Stromal cell of bone marrow (primary cell): Measurements from ENCODE around the gene PNLIPRP1.

Experiments
- DNase-seq: peaks from one replicate; pipeline ENCODE4 v3.0.0-alpha.2; 2012; ENCODE audit warnings: low read depth

The PNLIPRP1 gene

DNA sequence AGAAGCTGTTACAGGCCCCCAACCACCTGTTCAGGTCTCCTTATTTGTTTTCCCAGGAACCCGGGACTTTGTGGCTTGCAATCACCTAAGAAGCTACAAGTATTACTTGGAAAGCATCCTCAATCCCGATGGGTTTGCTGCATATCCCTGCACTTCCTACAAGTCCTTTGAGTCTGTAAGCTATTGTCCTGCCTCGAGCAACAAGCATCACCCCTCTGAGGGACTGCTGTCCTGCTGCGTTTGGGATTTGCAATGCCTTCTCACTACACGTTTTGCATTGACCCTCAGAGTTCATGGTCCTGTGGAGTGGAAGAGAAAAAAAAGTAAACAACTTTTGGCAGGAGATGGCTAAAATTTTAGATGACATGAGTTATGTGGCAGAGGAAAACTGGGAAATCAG lies 9.2 kb downstream of the PNLIPRP1 start:
- no peak for DNase-seq

- no peak for DNase-seq
These were observed 12.1 kb downstream of the PNLIPRP1 start for GRCh38 chr10:116602648-116603400.

DNA sequence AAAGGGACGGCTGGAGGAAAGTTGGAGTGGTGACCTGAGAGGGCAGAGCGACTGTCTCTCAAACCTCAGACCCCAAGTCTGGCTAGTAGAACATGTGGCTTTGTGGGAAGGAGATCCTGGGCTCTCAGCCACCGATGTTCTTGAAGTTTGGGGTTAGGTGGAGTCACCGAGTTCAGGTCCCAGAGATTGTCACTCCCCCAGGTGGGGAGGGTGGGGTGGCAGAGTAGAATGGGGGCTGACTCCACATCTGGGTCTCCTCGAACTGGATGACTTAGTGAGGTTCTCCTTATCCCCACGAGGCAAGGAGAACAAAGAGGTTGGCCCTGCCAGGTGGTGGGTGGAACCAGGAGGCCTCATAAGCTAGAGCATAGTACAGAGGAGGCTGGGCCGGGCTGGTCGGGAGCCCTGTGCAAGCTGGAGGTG lies 15.3 kb downstream of the PNLIPRP1 start:
- no peak for DNase-seq

GRCh38 chr10:116607336-116607735 lies 16.6 kb downstream of the PNLIPRP1 start:
- DNase-seq, result no peak

- DNase-seq, result no peak
These were observed 18.2 kb downstream of the PNLIPRP1 start for GRCh38 chr10:116608686-116609594.

- DNase-seq, result no peak
These were observed 19.8 kb downstream of the PNLIPRP1 start for GRCh38 chr10:116610443-116611152.

DNA sequence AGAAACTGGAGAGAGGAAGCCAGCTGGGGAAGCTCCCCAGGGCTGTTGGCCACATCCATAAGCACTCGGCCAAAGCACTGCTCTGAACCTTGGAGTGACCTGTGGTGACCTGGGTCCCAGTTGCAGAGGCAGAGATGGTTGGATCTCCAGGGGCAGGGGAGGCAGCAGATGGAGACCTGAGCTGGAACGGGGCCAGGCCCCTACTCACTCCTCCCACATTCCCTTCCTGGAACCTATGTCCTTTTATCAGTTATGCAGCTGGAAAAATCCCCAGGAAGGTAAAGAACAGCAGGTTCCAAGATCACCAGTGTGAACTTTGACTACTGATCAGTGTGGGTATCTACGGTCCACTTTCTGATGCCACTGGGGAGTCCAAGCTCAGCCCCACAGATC lies 20.4 kb downstream of the PNLIPRP1 start:
- no peak for DNase-seq

GRCh38 chr10:116612107-116612769 lies 21.5 kb downstream of the PNLIPRP1 start:
- no peak for DNase-seq

DNA sequence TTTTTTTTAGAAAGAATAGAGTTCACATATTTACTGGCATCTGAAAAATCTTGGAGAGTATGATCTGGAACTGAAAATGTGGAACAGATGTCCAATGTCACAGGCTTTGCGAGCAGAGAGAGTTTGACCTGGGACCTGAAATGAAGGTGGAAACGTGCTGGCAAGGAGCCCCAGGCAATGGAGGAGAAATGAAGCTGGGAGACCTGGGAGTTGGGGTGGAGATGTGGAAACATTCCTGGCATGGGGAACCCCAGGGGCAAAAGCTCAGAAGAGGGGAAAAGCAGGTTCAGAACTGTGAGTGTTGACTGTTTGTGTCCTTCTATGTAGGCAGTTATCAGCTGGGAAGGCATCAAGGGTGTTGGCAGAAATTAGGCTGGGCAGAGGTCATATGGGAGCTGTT lies 22.7 kb downstream of the PNLIPRP1 start:
- DNase-seq, result no peak

- no peak for DNase-seq
These were observed 24.0 kb downstream of the PNLIPRP1 start for GRCh38 chr10:116614796-116615195.

- no peak for DNase-seq
These were observed 24.5 kb downstream of the PNLIPRP1 start for GRCh38 chr10:116615199-116615776.

- DNase-seq, result no peak
These were observed 30.0 kb downstream of the PNLIPRP1 start, which contains the start of gene PNLIPRP2 for GRCh38 chr10:116620423-116621400. TSS of gene PNLIPRP2 (plus strand) at chr10:116620953.

DNA sequence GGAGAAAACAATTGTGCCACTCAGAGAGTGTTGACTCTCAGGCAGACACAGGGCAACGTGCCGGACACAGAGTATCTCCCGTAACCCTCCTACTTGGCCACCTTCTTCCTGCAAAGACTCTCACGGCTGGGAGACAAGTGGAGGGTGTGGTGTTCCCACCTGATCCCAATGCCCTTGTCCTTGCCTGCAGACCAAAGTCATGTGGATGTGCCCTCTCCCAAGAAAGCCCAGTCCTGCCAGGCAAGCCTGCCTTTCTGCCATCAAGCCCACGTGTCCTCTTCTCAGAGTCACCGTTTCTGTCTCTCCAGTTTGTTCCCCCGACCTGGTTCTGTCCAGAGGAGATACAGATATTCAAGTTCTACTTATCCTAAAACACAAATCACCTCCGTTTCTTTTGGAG lies 30.7 kb downstream of the PNLIPRP1 start:
- no peak for DNase-seq

DNA sequence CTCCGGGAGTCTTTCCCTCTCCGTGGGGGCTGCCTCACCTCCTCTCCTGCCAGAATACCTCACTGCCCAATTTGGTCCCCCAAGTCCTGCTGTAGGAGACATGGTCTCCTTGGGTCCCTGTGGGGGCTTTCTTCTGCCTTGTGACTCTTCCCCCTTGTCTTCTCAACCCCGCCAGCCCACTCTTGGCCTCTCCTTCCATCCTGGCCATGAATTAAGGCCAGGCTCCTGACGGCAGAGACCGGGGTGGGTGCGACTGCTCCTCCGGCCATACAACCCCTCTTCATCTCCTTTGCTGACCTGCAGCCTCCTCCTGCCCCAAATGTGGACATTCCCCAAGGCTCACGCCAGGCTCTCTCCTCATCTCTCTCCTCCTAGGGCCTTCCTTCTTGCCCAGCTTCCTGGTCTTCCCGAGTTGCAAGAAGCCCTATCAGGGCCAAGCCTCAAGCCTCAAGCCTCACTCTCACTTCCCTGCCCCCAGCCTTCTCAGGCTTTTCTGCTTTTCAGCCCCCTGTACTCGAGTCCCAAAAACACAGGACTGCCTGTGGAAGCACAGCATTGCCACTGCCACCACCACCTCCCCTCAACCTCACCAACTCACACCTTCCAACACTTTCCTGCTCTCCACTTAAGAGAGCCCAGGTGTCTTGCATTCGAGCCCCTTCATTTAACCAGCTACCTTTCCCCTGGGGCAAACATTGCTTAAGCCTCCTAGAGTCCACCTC lies 31.3 kb downstream of the PNLIPRP1 start:
- DNase-seq, result no peak

DNA sequence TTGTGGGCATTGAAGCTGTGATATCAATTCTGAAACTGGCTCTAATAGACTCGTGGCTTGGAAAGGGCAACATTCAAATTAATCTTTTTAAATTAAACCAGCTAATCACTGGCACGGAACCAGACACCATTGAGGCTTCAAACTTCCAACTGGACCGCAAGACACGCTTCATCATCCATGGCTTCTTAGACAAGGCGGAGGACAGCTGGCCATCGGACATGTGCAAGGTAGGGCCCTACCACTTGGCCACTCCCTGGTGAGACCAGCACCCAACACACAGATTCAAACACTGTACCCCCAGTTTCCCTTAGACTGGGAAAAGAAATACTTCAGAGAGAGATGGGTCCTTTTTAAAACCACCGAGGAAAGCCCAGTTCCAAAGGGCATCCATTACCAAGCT lies 35.1 kb downstream of the PNLIPRP1 start:
- no peak for DNase-seq

- DNase-seq, result no peak
These were observed 36.1 kb downstream of the PNLIPRP1 start for GRCh38 chr10:116626815-116627214.

DNA sequence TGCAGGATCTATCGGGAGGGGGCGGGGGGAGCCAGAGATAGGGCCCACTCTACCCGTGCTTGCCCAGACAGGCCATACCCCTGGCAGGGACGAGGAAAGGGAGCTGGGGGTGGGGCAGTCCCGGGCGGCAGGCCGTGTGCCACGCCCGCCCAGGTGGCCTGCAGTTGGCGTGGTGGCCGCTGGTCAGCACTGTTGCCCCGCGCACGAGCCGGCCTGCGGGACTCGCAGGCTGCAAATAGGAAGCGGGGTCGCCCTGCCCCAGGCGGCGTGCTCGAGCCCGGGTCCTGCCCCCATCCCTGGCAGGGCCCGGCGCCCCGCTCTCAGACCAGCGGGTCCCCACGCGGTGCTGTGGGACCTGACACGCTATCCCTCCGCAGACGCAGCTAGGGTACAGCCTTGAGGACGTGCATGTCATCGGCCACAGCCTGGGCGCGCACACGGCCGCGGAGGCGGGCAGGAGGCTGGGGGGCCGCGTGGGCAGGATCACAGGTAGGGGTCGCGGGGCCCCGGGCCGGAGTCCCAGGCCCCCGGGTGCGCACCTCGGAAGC lies 36.7 kb downstream of the PNLIPRP1 start:
- no peak for DNase-seq

DNA sequence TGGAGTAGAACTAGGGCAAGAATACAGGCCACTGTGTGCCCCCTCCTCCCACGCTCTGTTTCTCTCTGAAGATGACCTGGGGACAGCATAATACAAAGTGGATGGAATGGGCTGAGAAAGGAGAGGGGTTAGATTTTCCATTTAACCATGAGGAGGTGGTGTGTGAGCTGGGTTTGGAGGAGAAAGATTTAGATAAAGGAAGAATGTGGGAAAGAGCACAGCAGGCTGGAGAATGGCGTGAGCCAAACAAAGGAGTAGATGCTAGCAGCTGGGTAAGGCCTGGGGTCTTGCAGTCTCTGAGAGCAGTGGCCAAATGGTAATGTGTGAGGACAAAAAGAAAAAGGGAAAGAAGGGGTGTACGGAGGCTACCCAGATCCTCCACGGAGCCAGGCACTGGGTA lies 38.6 kb downstream of the PNLIPRP1 start:
- no peak for DNase-seq

- DNase-seq, result no peak
These were observed 39.3 kb downstream of the PNLIPRP1 start for GRCh38 chr10:116630020-116630419.
